Stomach (tissue), 9 donors: Measurements from ENCODE around the gene CMIP. TPM values are rescaled to one million over a fixed set of nuclear protein-coding genes. Genes with fewer than 3 reads are reported as not detected.

Source experiments
- DNase-seq, 2 donors: peaks; one replicate each; pipeline versions ENCODE4 v3.0.0 to v3.0.0-alpha.2; 2013 to 2019
- H3K27ac ChIP-seq, 5 donors: fragments of 200-600 bp in 4 of 5; sonication (generic) in 4 of 5; one replicate each; pipeline ENCODE4 v1.5.1; 2013 to 2019; ENCODE audit warnings: mild to moderate bottlenecking in 1 of 5, moderate library complexity in 1 of 5
- H3K27me3 ChIP-seq, 3 donors: fragments of 200-600 bp; sonication (generic); one replicate each; pipeline ENCODE4 v1.5.1; 2017 to 2019; ENCODE audit warnings: mixed run types in 1 of 3
- H3K36me3 ChIP-seq, 4 donors: fragments of 200-600 bp; sonication (generic); 1 replicate in 3 of 4; 2 replicates in 1 of 4; pipeline ENCODE4 v1.5.1; 2016 to 2019
- H3K4me1 ChIP-seq, 4 donors: fragments of 200-600 bp; sonication (generic); one replicate each; pipeline ENCODE4 v1.5.1; 2016 to 2019
- H3K4me3 ChIP-seq, 4 donors: fragments of 200-600 bp; sonication (generic) in 3 of 4; one replicate each; pipeline ENCODE4 v1.5.1; 2016 to 2019; ENCODE audit warnings: mild to moderate bottlenecking in 1 of 4
- H3K9me3 ChIP-seq, 4 donors: fragments of 200-600 bp; sonication (generic); one replicate each; pipeline ENCODE4 v1.5.1; 2016 to 2019
- EP300 ChIP-seq: sonication (generic); formaldehyde crosslinking; IDR thresholded peaks from one replicate; pipeline ENCODE4 v1.6.1; 2017; ENCODE audit warnings: antibody characterized with exemption
- POLR2A ChIP-seq, 4 donors: fragments of 450-650 bp; IDR thresholded peaks; one replicate each; pipeline ENCODE4 v1.6.1; 2016; ENCODE audit warnings: antibody characterized with exemption in 4 of 4, control low read depth in 2 of 4, mild to moderate bottlenecking in 1 of 4, moderate library complexity in 1 of 4
- POLR2AphosphoS5 ChIP-seq, 3 donors: sonication (generic); formaldehyde crosslinking; IDR thresholded peaks; one replicate each; pipeline ENCODE4 v1.6.1; 2016; ENCODE audit warnings: antibody characterized with exemption in 3 of 3
- WGBS, 5 donors: extraction: QIAGEN DNeasy Blood & Tissue Kit in 3 of 5; methylation state at CpG; one replicate each; pipeline versions ENCODE4 v1.1.5 to v1.1.7; 2013 to 2018; 5-methylcytosine and 5-hydroxymethylcytosine counted together
- intact Hi-C: fragments of 100-400 bp; cut with DNase I; formaldehyde crosslinking; loops from one replicate; pipeline ENCODE4 v1.15.1; 2023; ENCODE audit warnings: low total_unique reads
- polyA plus RNA-seq, 3 donors: library from polyadenylated mRNA; stranded (reverse); fragments of 200-250 nt; gene quantifications; one replicate each; pipeline ENCODE4 v1.2.3, GENCODE V29; 2013
- total RNA-seq, 5 donors: library from RNA; depleted of rRNA; stranded (reverse); fragments of >200 nt; gene quantifications; one replicate each; pipeline versions ENCODE4 v1.1.0 to v1.2.3, GENCODE V29; 2014 to 2016
- TF ChIP-seq, protein P1 (sequence below), 7 experiments: fragments of 450-650 bp in 4 of 7; fragments of 200-600 bp in 3 of 7; sonication (generic) in 3 of 7; IDR thresholded peaks; one replicate each; pipeline ENCODE4 v1.5.1; 2016 to 2019; ENCODE audit warnings: antibody characterized with exemption in 7 of 7, control low read depth in 2 of 7, mild to moderate bottlenecking in 1 of 7
- donor health status: healthy with polysubstance abuse.
- donor health status: Bipolar disorder and iron deficiency.
- donor health status: healthy.

The CMIP gene
- total and polyA plus RNA-seq, 8 donors: 11.1 to 71.0 (median 31.2) TPM

DNA sequence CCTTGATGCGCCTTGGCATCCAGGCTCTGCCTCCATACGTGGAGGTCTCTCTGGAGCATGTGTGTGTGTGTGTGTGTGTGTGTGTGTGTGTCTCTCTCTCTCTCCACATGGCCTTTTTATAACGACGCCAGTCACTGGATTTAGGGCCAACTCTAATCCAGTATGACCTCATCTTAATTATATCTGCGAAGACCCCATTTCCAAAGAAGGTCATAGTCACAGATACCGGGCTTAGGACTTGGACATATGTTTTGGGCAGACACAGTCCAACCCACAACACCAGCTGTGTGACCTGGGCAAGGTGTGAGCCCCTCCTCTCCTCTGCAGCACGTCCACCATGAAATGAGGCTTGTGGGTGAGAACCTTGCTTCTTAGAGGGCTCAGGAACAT is 196.1 kb downstream of the CMIP start:
- Histone ChIP-seq H3K27me3 (no peaks in the 10 kb centered on the region), H3K27ac (peak overlapping the region in 2 of 5 donors; percentile 20 to 34), H3K36me3 (peaks cover 0 to 12% (median 6%) of the 10 kb centered on the region in 4 donors), H3K4me3 (no peak overlapping the region), H3K4me1 (peaks cover 0 to 31% (median 15%) of the 10 kb centered on the region in 4 donors), H3K9me3 (no peaks in the 10 kb centered on the region)
- no peak for TF ChIP-seq EP300
- TF ChIP-seq, protein P1, sequence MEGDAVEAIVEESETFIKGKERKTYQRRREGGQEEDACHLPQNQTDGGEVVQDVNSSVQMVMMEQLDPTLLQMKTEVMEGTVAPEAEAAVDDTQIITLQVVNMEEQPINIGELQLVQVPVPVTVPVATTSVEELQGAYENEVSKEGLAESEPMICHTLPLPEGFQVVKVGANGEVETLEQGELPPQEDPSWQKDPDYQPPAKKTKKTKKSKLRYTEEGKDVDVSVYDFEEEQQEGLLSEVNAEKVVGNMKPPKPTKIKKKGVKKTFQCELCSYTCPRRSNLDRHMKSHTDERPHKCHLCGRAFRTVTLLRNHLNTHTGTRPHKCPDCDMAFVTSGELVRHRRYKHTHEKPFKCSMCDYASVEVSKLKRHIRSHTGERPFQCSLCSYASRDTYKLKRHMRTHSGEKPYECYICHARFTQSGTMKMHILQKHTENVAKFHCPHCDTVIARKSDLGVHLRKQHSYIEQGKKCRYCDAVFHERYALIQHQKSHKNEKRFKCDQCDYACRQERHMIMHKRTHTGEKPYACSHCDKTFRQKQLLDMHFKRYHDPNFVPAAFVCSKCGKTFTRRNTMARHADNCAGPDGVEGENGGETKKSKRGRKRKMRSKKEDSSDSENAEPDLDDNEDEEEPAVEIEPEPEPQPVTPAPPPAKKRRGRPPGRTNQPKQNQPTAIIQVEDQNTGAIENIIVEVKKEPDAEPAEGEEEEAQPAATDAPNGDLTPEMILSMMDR (IDR thresholded peaks at IDR 0.05): no peak
- TF ChIP-seq POLR2A (IDR thresholded peaks at IDR 0.05): no peak
- TF ChIP-seq POLR2AphosphoS5 (IDR thresholded peaks at IDR 0.05): no peak
- no peak for DNase-seq
- 80 to 98% (median 89%) methylated on average over 6 to 7 of the region's 7 CpGs for WGBS, 5 donors
- intact Hi-C loops: no loop called here

GRCh38 chr16:81641395-81642106 is 196.9 kb downstream of the CMIP start:
- Histone ChIP-seq H3K27ac (no peak overlapping the region), H3K4me3 (no peak overlapping the region), H3K27me3 (no peaks in the 10 kb centered on the region), H3K36me3 (peaks cover 0 to 12% (median 6%) of the 10 kb centered on the region in 4 donors), H3K9me3 (no peaks in the 10 kb centered on the region), H3K4me1 (peaks cover 0 to 27% (median 15%) of the 10 kb centered on the region in 4 donors)
- no peak for TF ChIP-seq EP300
- TF ChIP-seq POLR2A (IDR thresholded peaks at IDR 0.05): no peak
- no peak for TF ChIP-seq POLR2AphosphoS5 (IDR thresholded peaks at IDR 0.05)
- TF ChIP-seq, protein P1 (IDR thresholded peaks at IDR 0.05): no peak
- WGBS, 5 donors: 71 to 79% (median 74%) methylated on average over 9 to 18 of the region's 18 CpGs
- DNase-seq: peak in 1 of 2 donors; percentile 75
- intact Hi-C loops: no loop called here

DNA sequence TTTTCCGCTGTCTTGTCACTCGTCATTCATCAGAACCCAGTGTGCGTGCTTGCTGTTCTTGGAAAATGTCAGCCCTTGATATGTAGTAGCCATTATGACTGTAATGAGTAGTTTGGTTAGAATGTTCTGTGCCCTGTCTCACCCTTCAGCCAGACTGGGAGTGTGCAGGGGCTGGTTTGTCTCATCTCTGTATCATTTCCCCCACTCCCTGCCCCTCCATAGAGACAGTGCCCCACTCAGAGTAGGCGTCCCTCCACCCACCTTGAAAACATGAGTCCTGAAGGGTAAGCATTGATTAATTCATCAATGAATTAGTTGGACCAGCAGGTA is 197.5 kb downstream of the CMIP start:
- Histone ChIP-seq H3K27ac (no peak overlapping the region), H3K4me3 (no peak overlapping the region), H3K9me3 (no peaks in the 10 kb centered on the region), H3K27me3 (no peaks in the 10 kb centered on the region), H3K4me1 (peaks cover 0 to 24% (median 13%) of the 10 kb centered on the region in 4 donors), H3K36me3 (peaks cover 0 to 12% (median 6%) of the 10 kb centered on the region in 4 donors)
- TF ChIP-seq POLR2AphosphoS5 (IDR thresholded peaks at IDR 0.05) (no peak), EP300 (no peak)
- no peak for DNase-seq
- WGBS, 5 donors: 85 to 98% (median 95%) methylated on average over 4 of the region's 4 CpGs
- intact Hi-C loops: no loop called here

DNA sequence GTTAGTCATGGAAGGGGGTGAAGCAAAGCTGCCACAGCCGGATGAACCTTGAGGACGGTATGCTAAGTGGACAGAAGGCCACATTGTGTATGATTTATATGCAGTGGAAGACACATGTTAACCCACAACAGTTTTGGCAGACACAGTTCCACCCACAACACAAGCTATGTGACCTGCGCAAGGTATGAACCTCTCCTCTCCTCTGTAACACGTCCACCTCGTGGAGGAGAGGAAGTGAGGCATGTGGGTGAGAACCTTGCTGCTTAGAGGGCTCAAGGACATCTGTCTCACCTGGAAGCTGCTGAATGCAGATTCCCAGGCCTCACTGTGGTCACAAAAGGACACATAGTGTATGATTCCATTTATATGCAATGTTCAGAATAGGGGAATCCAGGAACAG is 198.3 kb downstream of the CMIP start:
- intact Hi-C loops: no loop called here
- peaks cover 0 to 12% (median 6%) of the 10 kb centered on the region in 4 donors for H3K36me3 ChIP-seq
- H3K9me3 ChIP-seq: no peaks in the 10 kb centered on the region
- DNase-seq: no peak
- 75 to 92% (median 87%) methylated on average over 5 of the region's 5 CpGs for WGBS, 5 donors
- TF ChIP-seq POLR2AphosphoS5 (IDR thresholded peaks at IDR 0.05): no peak
- TF ChIP-seq POLR2A (IDR thresholded peaks at IDR 0.05): no peak
- TF ChIP-seq EP300: no peak
- TF ChIP-seq, protein P1 (IDR thresholded peaks at IDR 0.05): no peak
- H3K27ac ChIP-seq: no peak overlapping the region
- H3K4me3 ChIP-seq: no peak overlapping the region
- H3K27me3 ChIP-seq: no peaks in the 10 kb centered on the region
- peaks cover 0 to 30% (median 17%) of the 10 kb centered on the region in 4 donors for H3K4me1 ChIP-seq

- no peak for TF ChIP-seq EP300
- TF ChIP-seq POLR2AphosphoS5 (IDR thresholded peaks at IDR 0.05): peak; percentile 51 to 86 (median 83)
- peak in 1 of 2 donors; percentile 89 for DNase-seq
- Histone ChIP-seq H3K27me3 (no peaks in the 10 kb centered on the region), H3K4me1 (peaks cover 0 to 38% (median 24%) of the 10 kb centered on the region in 4 donors), H3K36me3 (peaks cover 0 to 12% (median 6%) of the 10 kb centered on the region in 4 donors), H3K4me3 (no peak overlapping the region), H3K27ac (peak overlapping the region; percentile 35 to 84 (median 53)), H3K9me3 (no peaks in the 10 kb centered on the region)
- intact Hi-C loops: no loop called here
- WGBS, 5 donors: 64 to 81% (median 78%) methylated on average over 16 to 20 of the region's 20 CpGs
Observed at GRCh38 chr16:81645266-81645694, 200.7 kb downstream of the CMIP start.
